Measurements from ENCODE around the gene MRGPRD.

MRGPRD gene

DNA sequence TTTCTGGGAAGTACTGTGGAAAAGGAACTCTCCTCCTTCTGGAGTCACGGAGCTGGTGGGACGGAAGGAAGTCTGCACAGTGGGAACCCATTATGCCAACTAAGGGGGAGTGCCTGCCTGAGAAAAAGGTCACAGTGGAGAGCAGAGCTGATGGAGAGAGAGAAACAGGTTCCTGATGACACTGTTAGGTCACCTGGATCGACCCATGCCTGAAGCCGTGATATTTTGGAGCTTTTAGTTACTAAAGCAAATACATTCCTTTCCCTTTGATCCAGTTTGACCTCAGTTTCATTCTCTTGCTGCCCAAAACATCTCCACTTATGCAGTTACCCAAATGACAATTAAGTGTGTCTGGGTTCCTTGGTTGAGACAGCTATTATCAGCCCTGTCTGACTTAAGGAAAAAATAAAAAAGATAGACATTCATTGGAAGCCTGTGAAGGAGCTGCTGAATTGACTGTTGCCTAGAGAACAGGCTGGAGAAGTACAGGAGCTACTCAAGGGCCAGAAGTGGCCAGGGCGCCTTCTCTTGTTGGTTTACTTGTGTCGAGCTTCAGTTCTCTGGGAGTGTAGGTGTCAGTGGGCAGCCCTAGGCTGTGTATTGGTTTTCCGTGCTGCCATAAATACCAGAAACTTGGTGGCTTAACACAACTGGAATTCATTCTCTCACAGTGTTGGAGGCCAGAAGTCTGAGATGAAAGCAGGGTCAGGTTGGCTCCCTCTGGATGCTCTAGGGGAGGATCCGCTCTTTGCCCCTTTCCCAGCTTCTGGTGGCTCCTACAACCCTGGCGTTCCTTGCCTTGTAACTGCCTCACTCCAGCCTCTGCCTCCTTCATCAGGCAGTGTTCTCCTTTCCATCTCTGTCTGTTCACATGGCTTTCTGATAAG is 13.6 kb downstream of the MRGPRD start:
- DNase-seq: no peak

DNA sequence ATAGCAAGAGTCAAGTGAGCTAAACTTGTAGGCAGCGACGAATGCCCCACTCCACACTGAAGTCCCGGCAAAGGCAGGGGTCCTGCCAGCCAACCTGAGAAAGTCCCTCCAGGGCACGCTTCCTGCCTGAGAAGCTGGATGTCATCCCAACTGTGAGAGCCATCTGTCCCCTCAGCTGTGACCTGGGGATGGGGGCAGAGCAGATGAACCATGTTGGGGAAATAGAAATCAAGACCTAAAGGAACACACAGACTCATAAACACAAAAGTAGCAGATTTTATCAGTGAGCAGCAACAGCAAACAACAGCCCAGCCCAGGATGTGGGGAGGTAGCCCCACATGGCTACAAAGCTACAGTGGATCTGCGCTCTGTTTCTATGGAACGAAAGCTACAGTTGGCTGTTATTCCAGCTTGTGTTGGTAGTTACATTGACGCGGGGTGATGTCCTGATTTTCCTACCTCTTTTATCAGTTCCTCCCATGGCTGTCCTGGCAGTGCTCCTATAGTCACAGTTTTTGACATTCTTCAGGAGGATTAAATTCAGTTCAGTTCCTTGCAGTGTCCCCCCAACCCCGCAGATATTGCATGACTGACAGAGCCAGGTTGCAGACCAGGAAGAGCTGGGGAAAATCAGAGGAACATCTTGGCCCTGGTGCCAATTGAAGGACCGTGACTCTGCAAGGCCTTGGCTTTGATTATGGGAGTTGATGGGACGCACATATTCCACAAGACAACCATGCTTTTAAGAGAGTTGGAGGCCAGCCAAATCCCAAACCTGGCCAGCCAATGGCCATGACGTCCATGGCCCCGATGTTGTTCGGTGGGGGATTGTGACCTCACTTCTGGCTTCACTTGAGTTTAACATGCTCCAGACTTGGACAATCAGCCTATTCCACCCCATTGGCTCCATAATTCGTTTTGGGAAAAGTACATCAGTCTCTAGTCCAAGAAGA is 14.6 kb downstream of the MRGPRD start:
- no peak for DNase-seq

DNA sequence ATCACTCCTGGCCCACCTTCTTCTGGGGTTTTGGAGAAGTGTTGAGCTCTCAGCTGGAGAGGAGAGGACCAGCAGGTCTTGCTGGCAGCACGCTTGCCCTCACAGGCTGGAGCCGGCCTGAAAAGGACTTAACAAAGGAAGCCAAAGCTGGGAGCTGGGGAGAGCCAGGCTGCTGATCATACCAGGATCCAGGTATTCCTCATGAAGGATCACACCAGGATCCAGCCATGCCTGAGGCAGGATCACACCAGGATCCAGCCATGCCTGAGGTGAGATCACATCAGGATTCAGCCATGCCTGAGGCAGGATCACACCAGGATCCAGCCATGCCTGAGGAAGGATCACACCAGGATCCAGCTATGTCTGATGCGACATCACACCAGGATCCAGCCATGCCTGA is 17.0 kb downstream of the MRGPRD start:
- DNase-seq: no peak

DNA sequence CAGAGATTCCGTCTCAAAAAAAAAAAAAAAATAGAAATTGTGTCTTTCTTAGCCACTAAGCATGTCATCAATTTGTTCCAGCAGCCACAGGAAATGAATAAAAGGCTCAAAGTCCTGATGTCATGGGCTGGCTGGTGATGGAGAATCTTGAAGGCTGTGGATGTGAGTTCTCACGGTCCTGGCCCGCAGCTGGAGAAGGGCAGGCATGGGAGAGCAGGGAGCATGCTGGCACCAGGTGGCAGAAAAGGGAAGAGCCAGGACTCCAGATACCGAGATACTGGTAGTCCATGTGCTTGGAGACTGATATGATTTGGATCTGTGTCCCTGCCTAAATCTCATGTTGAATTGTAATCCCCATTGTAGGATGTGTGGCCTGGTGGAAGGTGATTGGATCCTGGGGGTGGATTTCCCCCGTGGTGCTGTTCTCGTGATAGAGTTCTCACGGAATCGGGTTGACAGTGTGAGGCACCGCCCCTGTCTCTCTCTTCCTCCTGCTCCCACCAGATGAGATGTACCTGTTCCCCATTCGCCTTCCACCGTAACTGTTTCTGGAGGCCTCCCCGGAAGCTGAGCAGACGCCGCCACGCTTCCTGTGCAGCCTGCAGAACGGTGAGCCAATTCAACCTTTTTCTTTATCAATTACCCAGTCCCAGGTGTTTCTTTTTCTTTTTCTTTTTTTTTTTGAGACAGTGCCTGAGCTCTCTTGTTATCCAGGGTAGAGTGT is 18.1 kb downstream of the MRGPRD start:
- no peak for DNase-seq

DNA sequence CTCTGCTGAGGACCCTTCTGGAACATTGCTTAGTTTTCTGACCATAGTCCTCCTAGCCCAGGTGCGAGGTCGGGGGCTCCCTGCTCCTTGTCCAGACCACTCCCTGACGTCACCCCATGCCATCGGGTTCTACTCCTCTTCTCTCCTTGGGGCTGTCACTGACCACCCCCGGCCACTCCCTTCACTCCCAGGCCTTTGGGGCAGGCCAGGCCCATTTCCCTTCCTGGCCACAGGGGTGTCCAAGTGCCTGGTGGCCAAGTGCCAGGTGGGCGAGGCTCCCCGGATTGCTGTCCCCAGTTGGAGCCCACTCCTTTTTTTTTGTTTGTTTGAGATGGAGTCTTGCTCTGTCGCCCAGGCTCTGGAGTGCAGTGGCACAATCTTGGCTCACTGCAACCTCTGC is 19.5 kb downstream of the MRGPRD start:
- DNase-seq: no peak

DNA sequence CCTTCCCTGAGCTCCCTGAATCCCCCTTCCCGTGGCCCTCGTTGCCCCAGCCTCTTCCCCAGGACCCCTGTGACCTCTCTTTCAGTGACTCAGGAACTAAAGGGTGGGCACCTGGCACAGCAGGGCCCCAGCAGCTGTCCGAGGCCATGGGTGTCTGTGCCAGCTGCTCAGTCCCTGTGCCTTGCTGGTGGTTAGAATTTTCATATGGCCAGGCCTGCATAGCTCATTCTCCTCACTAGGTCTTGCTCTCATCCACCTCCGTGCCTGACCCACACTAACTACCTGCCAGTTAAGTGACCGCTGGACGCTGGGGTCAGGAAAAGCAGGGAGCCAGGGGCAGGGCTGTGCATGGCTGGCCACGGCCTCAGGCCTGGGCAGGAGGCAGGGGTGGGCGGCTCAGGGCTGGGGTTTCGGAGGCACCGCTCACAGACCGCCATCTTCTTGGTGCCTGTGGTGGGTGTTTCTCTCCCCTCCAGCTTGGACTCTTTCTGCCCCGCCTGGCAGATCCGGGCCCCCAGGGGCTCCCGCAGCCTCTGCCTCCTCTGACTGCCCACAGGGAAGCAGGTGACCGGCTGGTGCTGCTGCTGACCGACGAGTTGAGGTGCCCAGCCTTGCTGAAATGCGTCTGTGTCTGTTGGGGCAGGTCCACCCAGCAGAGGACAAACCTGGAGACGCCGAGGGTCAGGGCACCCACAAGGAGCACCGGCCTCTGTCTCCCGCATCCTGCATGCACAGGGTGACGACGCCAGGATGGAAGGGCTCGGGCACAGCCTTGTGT is 20.3 kb downstream of the MRGPRD start:
- no peak for DNase-seq

DNA sequence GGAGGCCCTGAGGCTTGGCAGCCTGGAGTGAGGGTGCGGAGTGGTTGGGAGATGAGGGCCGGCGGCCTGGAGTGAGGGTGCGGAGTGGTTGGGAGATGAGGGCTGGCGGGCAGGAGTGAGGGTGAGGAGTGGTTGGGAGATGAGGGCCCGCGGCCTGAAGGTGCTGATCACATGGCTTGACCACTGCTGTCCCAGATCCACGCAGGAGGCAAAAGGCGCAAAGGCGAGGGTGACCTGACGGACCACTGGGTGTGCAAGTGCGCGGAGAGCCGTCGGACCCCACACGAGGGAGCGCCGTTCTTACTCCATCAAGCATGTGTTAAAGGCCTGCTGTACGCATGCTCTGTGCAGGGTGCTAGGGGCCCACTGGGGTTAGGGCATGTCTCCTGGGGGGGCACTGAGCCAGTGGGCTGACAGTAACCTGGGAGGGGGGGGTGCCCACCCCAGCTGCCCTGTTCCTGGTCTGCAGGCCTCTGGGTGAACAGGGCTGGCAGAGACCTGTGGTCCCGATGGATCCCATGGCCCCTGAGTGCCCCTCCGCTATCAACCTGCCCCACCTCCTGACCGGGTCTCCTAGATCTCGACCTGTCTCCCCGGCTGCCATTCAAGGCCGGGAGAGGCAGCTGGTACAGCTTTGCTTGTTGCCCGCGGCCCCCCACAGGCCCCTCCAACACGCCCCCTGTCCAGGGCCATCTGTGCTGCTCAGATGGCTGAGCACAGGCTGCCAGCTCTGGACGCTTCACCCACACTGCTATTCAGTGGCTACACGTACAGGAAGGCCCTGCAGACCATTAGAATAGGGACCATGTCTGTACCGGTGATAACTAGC is 21.1 kb downstream of the MRGPRD start:
- DNase-seq: no peak

DNA sequence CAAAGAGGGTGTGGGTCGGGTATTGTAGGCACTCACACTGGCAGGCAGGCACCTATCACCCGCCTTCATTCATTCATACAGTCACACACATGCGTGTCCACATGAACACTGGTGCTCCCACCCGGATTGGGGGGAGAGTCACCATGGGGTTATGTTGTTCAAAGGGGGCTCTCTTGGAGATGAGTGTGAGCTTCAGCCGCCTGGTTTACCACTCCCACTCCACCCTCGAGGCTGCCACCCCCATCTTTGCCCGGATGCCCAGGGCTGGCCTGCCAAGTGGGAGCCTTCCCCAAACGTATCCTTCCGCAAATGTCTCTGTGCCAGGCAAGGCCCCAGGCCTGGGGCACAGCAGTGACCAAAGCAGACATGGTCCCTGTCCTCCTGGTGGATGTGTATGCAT is 22.6 kb downstream of the MRGPRD start:
- no peak for DNase-seq

DNA sequence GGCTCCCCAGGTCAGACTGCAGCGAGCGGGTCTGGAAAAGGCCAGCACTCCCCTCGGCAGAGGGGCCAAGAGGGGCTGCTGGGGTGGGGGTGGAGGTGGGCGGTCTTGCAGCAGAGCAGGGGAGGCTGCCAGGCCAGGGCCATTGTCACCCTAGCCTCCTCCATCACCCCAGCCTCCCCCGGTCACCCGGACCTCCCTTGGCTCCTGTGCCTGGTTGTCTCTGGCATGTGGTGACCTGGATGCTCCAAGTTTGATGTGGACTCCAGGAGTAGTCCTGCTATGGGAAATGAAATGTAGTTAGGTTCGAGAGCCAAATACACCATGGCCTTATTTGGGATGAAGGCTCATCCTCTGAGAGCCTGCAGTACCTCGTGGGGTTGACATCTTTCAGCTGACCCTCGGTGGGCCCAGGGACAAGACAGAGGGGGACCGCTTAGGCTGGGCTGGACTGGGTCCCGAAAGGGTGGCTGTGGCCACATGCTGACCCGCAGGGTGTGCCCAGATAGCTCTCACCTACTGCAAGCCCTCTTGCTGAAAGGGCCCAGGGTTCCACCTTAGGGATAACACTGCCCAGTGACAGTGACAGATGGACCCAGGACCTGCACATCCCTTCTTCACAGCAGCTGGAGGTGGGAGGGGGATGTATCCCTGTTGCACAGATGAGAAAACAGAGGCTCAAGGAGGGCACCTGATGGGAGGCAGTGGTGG is 24.1 kb downstream of the MRGPRD start:
- no peak for DNase-seq

DNA sequence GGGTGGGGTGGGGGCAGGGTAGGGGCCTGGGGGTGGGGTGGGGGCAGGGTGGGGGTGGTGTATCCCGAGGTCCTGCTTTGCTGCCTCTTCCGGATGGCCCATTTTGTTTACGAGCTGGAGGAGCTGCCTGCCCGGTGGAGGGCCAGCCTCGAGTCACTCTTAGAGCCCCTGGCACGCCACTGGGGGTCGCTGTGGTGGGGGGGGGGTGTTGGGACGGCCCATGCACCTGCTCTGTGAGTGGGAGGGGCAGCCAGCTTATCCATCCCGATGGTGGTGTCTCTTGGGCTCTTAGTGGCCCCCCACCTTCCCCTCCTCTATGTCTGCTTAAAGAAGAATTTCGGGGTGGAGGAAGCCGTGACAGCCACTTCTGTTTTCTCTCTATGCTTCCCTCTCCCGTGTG is 24.6 kb downstream of the MRGPRD start:
- DNase-seq: no peak

DNA sequence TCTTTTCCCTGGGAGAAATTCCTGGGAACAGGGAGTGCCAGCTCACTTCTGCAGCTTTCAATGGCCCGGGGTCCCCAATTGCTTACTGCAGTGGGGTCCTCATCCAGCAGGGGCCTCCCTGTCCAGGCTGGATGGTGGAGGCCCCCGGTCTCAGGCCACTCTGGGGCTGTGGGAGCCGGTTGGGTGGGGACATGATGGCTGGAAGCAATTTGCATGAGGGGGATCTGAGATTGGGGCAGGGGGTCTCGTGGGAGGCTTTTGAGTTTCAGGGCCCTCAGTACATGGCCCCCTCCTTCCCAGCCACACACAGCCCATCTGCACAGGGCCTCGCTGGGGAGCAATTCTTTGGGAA is 25.2 kb downstream of the MRGPRD start:
- DNase-seq: no peak

DNA sequence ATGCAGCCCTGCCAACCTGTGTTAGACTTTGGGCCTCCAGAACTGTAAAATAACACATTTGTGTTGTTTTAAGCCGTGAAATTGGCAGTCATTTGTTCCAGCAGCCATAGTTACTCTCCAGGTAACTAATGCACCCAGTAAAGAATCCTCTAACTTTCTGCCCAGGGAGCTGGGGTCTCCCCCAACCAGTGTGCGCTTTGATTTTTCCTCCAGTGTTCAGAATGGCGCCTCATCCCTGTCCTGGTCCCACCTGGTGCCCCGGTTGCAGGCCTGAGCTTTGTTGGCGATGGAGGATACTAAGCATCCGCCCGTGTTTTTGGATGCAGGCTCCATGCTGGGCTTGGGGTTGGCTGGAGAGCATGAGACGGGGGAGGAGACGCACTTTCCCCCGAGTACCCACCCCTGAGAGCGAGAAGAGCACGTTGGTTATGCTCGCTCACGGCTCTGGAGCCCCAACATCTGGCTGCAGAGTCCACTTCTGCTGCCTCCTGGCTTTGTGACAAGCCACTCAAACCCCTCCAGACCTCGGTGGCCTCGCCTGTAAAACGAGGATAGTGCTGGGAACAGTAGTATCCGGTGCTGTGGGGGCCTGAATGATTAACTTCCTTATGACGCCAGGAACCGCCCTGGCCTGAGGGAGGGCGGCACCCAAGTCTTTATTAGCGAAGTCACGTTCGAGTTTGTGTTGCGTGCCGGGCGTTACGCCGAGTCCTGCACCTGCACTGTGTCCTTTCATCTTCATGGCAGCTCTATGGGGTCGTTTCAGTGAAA is 25.8 kb downstream of the MRGPRD start:
- no peak for DNase-seq

DNA sequence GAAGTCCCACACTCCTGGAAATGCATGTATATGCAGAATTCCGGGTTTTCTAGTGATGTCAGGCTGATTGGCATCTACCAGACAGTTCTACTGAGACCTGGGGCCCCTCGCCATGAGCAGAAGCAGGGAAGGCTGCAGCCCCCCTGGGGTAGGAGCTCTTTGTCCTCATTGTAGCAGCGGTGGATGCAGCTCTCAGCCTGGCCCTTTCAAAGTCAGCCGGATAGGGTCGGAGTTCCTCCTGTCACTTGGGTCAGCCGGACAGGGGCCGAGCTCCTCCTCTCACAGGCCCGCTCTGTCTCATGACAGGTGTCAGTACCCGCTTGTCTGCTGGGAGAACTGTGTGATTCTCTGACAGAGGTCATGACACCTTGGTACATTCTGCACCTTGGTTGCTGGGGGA is 30.0 kb downstream of the MRGPRD start:
- no peak for DNase-seq

DNA sequence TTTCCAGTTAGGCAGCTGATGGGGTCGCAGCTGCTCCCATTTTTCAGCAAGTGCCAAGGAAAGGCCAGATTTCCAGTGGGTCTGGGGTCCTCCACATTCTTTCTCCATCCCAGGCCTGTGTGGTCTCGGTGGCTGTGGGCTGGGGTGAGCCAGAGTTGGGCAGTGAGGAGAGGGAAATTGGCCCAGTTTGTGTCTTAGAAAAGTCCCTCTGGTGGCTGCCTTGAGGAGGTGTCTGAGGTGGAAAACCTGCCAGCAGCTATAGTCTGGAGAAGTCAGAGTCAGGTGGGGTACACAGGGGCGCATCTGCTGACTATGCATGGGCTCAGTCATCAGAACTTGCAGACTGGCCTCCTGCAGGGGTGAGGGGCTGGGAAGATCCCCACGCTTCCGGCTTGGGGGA is 30.5 kb downstream of the MRGPRD start:
- no peak for DNase-seq

DNA sequence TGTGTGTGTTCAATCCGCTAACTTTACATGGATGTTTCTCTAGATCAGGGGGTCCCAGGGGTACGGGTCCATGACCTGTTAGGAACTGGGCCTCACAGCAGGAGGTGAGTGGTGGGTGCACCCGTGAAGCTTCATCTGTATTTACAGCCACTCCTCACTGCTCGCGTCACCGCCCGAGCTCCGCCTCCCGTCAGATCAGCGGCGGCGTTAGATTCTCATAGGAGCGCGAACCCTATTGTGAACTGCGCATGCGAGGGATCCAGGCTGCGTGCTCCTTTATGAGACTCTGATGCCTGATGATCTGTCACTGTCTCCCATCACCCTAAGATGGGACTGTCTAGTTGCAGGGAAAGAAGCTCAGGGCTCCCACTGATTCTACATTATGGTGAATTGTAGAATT is 31.9 kb downstream of the MRGPRD start:
- DNase-seq: no peak

DNA sequence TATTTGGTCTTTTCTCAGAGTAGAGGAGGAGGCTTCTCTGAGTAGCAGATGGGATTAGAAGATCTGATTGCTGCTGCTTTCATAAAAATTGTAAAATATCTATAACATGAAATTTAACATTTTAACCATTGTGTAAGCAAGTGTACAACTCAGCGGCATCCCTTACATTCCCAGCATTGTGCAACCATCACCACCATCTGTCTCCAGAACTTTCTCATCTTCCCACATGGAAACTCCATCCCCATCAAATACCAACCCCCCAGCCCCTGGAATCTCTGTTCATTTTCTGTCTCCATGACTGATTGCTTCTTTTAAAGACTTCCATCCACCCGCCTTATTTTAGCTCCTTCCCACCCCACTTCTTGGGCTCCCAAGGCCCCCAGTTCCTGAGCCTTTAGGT is 32.3 kb downstream of the MRGPRD start:
- DNase-seq: no peak

DNA sequence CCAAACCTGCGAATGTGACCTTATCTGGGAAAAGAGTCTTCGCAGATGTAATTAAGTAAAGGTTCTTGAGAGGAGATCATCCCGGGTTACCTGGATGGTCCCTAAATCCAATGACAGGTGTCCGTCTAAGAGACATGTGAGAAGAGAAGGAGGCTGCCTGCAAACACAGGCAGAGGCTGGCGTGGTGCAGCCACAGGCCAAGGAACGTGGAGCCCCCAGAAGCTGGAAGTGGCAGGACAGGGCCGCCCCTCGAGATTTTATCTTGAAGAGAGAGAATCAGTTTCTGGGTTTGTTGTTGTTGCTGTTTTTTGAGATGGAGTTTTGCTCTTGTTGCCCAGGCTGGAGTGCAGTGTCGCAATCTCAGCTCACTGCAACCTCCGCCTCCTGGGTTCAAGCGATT is 33.6 kb downstream of the MRGPRD start:
- no peak for DNase-seq

DNA sequence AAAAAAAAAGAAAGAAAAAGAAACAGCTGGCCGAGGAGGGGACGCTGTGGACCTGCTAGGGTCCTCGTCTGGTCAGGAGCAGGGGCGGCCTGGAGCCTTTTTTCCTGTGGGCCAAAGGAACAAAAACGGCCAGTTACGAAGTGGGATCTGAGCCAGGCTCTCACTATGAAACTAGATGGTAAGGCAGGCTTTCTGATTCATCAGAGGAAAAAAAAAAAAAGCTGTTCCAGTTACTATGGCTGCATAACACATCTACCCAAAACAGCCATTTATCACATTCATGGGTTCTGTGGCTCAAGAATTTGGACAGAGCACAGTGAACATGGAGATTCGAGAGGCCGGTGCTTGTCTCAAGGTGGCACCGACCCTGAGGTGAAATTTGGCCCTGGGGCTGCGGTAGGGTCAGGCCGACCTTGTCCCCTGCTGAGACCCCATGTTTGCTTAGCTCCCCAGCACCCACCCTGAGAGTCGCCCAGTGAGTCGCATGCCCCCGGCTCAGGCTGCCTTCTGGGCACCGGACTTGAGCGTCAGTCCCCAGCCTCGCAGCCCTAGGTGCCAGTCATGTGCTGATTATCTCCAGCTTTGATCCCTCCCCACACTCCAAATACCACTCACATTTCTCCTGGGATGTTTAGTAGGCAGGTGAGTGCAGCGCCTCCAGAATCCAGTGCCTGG is 34.2 kb downstream of the MRGPRD start:
- no peak for DNase-seq

DNA sequence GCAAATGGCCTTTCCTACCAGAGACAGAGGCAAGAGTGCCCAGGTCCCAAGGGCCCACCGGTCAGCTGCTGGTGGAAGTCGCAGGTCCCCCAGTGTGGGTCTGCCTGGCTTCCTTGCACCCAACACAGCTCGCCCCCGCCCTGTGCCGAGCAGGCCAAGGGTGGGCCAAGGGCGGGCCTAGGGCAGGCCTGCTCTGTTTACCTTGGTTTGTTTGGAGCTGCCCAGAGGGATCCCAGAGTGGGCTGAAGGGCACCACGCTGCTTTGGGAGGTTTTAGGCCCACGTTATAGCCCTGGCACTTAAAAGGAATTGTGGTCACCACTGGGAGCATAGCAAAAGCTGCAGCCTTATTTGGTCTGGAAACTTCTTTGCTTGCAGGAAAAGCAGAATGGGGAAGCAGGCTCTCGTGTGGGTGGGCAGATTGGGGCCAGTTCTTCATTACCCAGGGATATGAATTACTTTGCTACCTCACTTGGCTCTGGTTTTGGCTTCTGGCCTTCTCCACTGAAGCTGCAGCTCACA is 38.0 kb downstream of the MRGPRD start:
- no peak for DNase-seq

All from stimulated activated naive CD4-positive, alpha-beta T cell treated with Interleukin-2 at 50 U/mL for 16 hours (primary cell).